ENCODE data around the gene DAW1. TPM values are rescaled to one million over a fixed set of nuclear protein-coding genes. Genes with fewer than 3 reads are reported as not detected.
A peak's percentile ranks its signal among the peaks of the same experiment; 100 is the strongest.

The DAW1 gene
- total and polyA plus RNA-seq, 2 of the 13 experiments (the other 11 are each of a cell fraction or from before 2014, with no cell fraction given): not detected

GRCh38 chr2:227828477-227828912 lies 42.9 kb upstream of the DAW1 start (continued):
- TF ChIP-seq THRA (CRISPR knock-in tag; IDR thresholded peaks at IDR 0.05; ENCODE audit: borderline replicate concordance): no peak
- TF ChIP-seq SOX13 (IDR thresholded peaks at IDR 0.05): no peak
- peak in 1 of 2 experiments; percentile 28; a peak in 1 of 4 replicates for TF ChIP-seq SOX13 (CRISPR knock-in tag; conservative IDR thresholded peaks at IDR 0.05 in 1 of 2, IDR thresholded peaks at IDR 0.05 in 1 of 2)
- no peak for TF ChIP-seq ZNF720 (CRISPR knock-in tag; IDR thresholded peaks at IDR 0.05)
- no peak for TF ChIP-seq PAWR (CRISPR knock-in tag; IDR thresholded peaks at IDR 0.05; ENCODE audit: borderline replicate concordance)
- TF ChIP-seq ZNF230 (CRISPR knock-in tag; IDR thresholded peaks at IDR 0.05): peak; percentile 35; the same call in 1 of the 2 replicates
- no peak for TF ChIP-seq KDM1A (CRISPR knock-in tag; IDR thresholded peaks at IDR 0.05)
- no peak for TF ChIP-seq MXD3 (CRISPR knock-in tag; IDR thresholded peaks at IDR 0.05)
- TF ChIP-seq IRF9 (CRISPR knock-in tag; IDR thresholded peaks at IDR 0.05; ENCODE audit: borderline replicate concordance): no peak
- TF ChIP-seq RXRA (CRISPR knock-in tag; IDR thresholded peaks at IDR 0.05): no peak; the same call in 1 of the 2 replicates
- TF ChIP-seq RARA (CRISPR knock-in tag; IDR thresholded peaks at IDR 0.05): peak; percentile 56
- TF ChIP-seq ZNF746 (CRISPR knock-in tag; IDR thresholded peaks at IDR 0.05): no peak
- peak; percentile 23; the same call in 1 of the 2 replicates for TF ChIP-seq ZNF318 (CRISPR knock-in tag; IDR thresholded peaks at IDR 0.05)
- TF ChIP-seq ZSCAN25 (CRISPR knock-in tag; IDR thresholded peaks at IDR 0.05): no peak
- TF ChIP-seq RCOR2 (CRISPR knock-in tag; IDR thresholded peaks at IDR 0.05): 0 out of 2 replicates have a peak, but pooled peaks have one; percentile 59
- no peak for TF ChIP-seq PCBP2 (optimal IDR thresholded peaks at IDR 0.05; ENCODE audit: low read depth, low read length, poor library complexity, severe bottlenecking)
- no peak for TF ChIP-seq MXI1 (IDR thresholded peaks at IDR 0.05; ENCODE audit: borderline replicate concordance, low read depth, low read length)
- TF ChIP-seq ZNF784 (CRISPR knock-in tag; IDR thresholded peaks at IDR 0.05; ENCODE audit: borderline replicate concordance): 0 out of 2 replicates have a peak, but pooled peaks have one; percentile 54
- no peak for TF ChIP-seq ZNF878 (CRISPR knock-in tag; IDR thresholded peaks at IDR 0.05)

Measured in HepG2 (cell line).